Progenitor cell of endocrine pancreas (in vitro differentiated cells): ENCODE results near the gene SV2B. TPM values are rescaled to one million over a fixed set of nuclear protein-coding genes. Genes with fewer than 3 reads are reported as not detected.

Experiments used
- DNase-seq: peaks from one replicate; pipeline ENCODE4 v3.0.0; 2021; ENCODE audit warnings: low spot score; ENCODE audit not compliant: unreplicated experiment
- H3K27ac Mint-ChIP-seq: 2 replicates; pipeline ENCODE4 v1.8.0; 2021; ENCODE audit warnings: mild to moderate bottlenecking, moderate library complexity, mixed read lengths
- H3K27me3 Mint-ChIP-seq: 2 replicates; pipeline ENCODE4 v1.8.0; 2021; ENCODE audit warnings: mixed read lengths
- H3K36me3 Mint-ChIP-seq: 2 replicates; pipeline ENCODE4 v1.8.0; 2022; ENCODE audit warnings: mixed read lengths; ENCODE audit not compliant: insufficient read depth
- H3K4me1 Mint-ChIP-seq: 2 replicates; pipeline ENCODE4 v1.8.0; 2021; ENCODE audit warnings: low read depth, mixed read lengths
- H3K4me3 Mint-ChIP-seq: 2 replicates; pipeline ENCODE4 v1.8.0; 2021; ENCODE audit warnings: low read depth, mild to moderate bottlenecking, moderate library complexity, mixed read lengths
- H3K9me3 Mint-ChIP-seq: 2 replicates; pipeline ENCODE4 v1.8.0; 2021; ENCODE audit warnings: low read depth, mixed read lengths
- total RNA-seq: library from RNA; stranded (reverse); gene quantifications from 2 replicates; pipeline ENCODE4 v1.2.1, GENCODE V29; 2021
- TF ChIP-seq, protein P1 (sequence below): fragments of 200-600 bp; sonication (generic); IDR thresholded peaks from one replicate; pipeline ENCODE4 v1.5.0; 2021; ENCODE audit warnings: antibody characterized with exemption, mild to moderate bottlenecking; ENCODE audit not compliant: unreplicated experiment

The SV2B gene
- total RNA-seq, 1 donor from 2014 or later, result 19.9 TPM

DNA sequence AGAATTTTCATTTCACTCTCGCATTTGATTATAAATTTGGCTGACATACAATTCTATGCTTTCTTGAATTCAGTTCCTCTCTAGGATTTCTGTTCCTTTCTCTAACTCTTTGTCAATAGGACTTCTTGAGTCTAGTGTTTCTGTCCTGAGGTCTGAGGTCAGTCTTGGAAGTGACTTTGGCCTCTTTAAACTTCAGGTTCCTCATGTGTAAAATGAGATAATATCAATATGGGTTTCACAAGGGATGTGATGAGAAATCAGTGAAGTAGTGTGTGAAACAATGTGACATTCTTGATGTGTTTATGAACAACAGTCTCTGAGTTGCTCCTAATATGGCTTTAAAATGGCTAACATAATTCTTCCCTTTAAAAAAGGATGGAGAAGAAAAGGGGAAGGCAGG lies 92.2 kb downstream of the SV2B start:
- Mint-ChIP-seq H3K9me3 (no peaks in the 10 kb centered on the region), H3K4me1 (peaks cover 13% of the 10 kb centered on the region), H3K27me3 (peaks cover 33% of the 10 kb centered on the region), H3K4me3 (no peak overlapping the region), H3K36me3 (no peaks in the 10 kb centered on the region), H3K27ac (no peak overlapping the region)
- no peak for DNase-seq
- TF ChIP-seq, protein P1, sequence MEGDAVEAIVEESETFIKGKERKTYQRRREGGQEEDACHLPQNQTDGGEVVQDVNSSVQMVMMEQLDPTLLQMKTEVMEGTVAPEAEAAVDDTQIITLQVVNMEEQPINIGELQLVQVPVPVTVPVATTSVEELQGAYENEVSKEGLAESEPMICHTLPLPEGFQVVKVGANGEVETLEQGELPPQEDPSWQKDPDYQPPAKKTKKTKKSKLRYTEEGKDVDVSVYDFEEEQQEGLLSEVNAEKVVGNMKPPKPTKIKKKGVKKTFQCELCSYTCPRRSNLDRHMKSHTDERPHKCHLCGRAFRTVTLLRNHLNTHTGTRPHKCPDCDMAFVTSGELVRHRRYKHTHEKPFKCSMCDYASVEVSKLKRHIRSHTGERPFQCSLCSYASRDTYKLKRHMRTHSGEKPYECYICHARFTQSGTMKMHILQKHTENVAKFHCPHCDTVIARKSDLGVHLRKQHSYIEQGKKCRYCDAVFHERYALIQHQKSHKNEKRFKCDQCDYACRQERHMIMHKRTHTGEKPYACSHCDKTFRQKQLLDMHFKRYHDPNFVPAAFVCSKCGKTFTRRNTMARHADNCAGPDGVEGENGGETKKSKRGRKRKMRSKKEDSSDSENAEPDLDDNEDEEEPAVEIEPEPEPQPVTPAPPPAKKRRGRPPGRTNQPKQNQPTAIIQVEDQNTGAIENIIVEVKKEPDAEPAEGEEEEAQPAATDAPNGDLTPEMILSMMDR, result no peak

DNA sequence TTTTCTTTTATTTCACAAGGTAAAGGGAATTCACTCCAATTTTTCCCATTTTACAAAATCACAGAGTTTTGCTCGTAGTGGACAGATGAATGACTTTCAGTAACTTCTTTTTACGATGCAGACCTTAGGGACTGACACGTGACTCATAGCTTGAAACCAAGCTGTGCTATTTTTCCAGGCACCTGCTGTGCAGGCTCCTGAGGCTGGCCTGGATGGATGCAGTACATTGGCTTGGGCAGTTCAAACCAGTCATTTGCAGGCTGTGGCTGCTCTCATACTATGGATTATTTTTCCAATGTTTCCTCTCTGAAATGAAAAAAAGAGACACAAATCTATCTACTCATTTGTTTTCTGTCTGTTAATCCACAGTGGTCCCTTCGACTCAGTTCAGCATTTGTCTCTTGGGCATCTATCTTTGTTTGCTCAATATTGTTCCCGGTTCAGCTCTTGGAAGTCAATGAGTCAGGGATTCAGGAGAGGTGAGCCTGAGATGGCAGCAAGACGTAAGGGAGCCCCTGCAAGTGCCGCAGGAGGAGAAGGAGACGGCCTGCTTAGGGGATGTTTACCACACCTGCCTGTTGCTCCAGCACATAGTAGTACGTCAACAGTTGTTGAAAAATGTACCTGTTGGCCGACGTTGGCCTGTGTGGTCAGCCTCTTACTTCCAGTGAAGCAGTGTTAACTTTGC lies 92.8 kb downstream of the SV2B start:
- Mint-ChIP-seq H3K9me3 (no peaks in the 10 kb centered on the region), H3K27ac (no peak overlapping the region), H3K4me3 (no peak overlapping the region), H3K27me3 (peaks cover 33% of the 10 kb centered on the region), H3K4me1 (peaks cover 15% of the 10 kb centered on the region), H3K36me3 (no peaks in the 10 kb centered on the region)
- no peak for DNase-seq
- TF ChIP-seq, protein P1, result no peak

DNA sequence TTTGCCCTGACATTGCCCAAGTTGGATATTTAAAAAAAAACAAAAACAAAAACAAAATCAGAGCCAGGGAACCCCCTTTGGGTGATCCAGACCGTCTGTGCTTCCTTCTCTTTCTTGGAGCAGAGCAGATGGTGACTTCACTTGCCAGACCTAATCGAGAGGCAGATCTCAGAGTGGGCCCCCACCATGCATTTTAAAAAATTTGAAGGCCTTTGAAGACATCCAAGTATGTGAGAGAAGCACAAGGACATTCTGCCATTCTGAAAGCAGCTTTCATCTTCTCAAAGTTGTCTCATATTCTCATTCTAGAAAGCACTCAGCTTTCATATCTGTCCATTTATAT lies 93.3 kb downstream of the SV2B start:
- no peak for DNase-seq
- Mint-ChIP-seq H3K4me3 (no peak overlapping the region), H3K4me1 (peaks cover 20% of the 10 kb centered on the region), H3K27ac (no peak overlapping the region), H3K9me3 (no peaks in the 10 kb centered on the region), H3K36me3 (no peaks in the 10 kb centered on the region), H3K27me3 (peaks cover 33% of the 10 kb centered on the region)
- TF ChIP-seq, protein P1, result no peak

DNA sequence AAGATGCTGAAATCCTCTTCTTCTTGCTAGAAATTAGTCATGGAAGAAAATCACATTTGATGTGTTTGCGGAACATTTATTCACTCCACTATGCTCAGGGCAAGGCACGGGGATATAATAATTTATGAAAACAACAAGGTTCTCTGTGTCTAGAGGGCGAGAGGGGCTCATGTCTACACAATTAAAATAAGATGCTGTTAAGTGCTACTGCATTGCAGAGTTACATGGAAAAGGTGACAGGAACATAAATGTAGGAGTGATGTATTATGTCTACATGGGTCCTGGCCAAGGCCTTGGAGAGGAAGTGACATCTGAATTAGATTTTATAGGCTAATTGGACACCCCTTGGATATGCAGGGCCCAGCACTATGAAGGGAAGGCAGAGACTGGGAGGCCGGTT lies 96.1 kb downstream of the SV2B start:
- no peak for DNase-seq
- no peak overlapping the region for H3K27ac Mint-ChIP-seq
- peaks cover 29% of the 10 kb centered on the region for H3K27me3 Mint-ChIP-seq
- peaks cover 36% of the 10 kb centered on the region for H3K4me1 Mint-ChIP-seq
- TF ChIP-seq, protein P1, result no peak
- H3K4me3 Mint-ChIP-seq, result no peak overlapping the region
- H3K9me3 Mint-ChIP-seq, result no peaks in the 10 kb centered on the region
- no peaks in the 10 kb centered on the region for H3K36me3 Mint-ChIP-seq

DNA sequence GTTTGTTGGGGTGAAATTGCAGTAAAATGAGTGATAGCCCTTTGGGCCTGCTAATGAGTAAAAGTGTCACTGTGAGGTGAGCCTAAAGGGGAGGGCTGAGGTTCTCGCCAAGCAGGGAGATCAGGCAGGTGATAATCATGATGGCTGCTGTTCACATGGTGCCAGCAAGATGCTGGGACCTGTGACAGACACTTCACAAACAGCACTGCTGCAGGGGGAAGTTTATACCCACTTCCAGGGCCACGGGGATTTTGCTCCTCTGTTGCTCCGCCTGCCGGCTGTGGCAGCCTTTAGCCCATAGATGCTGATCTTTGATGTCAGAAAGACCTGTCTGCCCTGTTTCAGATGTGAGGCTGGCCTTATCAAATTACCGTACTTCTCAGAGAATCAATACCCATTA lies 96.7 kb downstream of the SV2B start:
- TF ChIP-seq, protein P1, result no peak
- Mint-ChIP-seq H3K9me3 (no peaks in the 10 kb centered on the region), H3K4me3 (no peak overlapping the region), H3K27me3 (peaks cover 26% of the 10 kb centered on the region), H3K4me1 (peaks cover 32% of the 10 kb centered on the region), H3K27ac (no peak overlapping the region), H3K36me3 (no peaks in the 10 kb centered on the region)
- no peak for DNase-seq
